ENCODE results near the gene GOLGA8B.
"Not testable (repeated sequence)": the region's sequence is repeated elsewhere in the genome, so short reads cannot be mapped to it uniquely, and the experiment has no call there.

Gene GOLGA8B

DNA sequence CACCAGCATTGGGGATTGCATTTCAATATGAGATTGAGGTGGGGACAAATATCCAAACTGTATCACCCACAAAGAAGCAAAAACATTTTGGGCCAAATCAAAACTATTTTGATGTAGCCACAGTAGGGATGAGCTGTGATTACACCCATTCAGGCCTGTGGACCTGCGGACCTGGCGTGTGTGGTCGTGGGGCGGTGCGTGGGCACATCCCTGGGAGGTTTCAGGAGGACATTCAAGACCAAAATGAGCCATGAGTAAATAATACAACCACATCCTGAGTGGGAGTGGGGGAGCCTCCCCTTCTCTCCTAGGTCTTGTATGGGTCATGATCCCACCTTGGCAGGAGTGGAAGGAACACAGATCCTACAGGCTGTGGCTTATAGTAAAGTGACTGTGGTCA, 23.7 kb downstream of the GOLGA8B start:
- H3K36me3 Mint-ChIP-seq (ENCODE audit: low read depth); H3K27ac Mint-ChIP-seq; H3K9me3 Mint-ChIP-seq; H3K27me3 Mint-ChIP-seq; H3K4me3 Mint-ChIP-seq; H3K4me1 Mint-ChIP-seq (ENCODE audit: low read depth); DNase-seq: not testable (repeated sequence)

GRCh38 chr15:34555162-34555561, 28.3 kb downstream of the GOLGA8B start:
- not testable (repeated sequence) for H3K27me3 Mint-ChIP-seq; DNase-seq; H3K27ac Mint-ChIP-seq; H3K9me3 Mint-ChIP-seq; H3K4me1 Mint-ChIP-seq (ENCODE audit: low read depth); H3K36me3 Mint-ChIP-seq (ENCODE audit: low read depth); H3K4me3 Mint-ChIP-seq

DNA sequence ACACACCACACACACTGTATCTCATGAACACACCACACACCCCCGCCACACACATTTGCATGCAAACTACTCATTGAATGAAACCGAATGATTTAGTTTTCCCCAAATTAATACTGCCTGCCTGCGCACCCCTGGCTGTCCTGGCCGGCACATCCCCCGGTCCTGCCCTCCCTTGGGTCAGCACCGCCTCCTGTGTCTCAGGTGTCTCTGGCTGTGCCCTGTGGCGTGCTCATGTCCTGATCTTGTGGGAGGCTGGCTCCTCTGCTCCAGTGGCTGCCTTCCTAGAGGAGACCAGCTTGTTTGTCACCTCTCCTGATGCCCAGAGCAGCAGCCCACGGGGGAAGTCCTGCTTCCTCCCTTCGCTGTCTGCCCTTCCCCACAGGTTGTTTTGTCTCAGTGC, 28.7 kb downstream of the GOLGA8B start:
- not testable (repeated sequence) for H3K4me1 Mint-ChIP-seq (ENCODE audit: low read depth); H3K36me3 Mint-ChIP-seq (ENCODE audit: low read depth); H3K27me3 Mint-ChIP-seq; DNase-seq; H3K9me3 Mint-ChIP-seq; H3K4me3 Mint-ChIP-seq; H3K27ac Mint-ChIP-seq

DNA sequence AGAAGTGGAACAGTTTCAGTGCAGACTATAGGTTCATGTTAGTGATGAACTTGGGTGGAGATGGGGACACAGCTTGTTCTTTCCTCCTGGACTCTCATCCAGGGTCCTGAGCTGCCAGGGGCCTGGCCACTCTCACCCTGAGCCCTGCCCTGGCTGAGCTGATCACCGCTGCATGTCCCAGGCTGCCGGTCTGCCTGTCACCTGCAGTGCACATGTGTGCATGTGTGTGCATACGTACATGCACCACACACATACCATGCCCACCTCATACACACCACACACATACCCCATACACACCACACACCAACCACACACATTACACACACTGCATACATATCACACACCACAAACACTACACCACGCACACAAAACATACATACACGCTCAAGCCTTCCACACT, 29.3 kb downstream of the GOLGA8B start:
- not testable (repeated sequence) for H3K4me1 Mint-ChIP-seq (ENCODE audit: low read depth); H3K27me3 Mint-ChIP-seq; DNase-seq; H3K9me3 Mint-ChIP-seq; H3K36me3 Mint-ChIP-seq (ENCODE audit: low read depth); H3K4me3 Mint-ChIP-seq
- H3K27ac Mint-ChIP-seq, result peak overlapping the region; percentile 50

GRCh38 chr15:34550129-34550528, 33.3 kb downstream of the GOLGA8B start:
- H3K9me3 Mint-ChIP-seq; H3K36me3 Mint-ChIP-seq (ENCODE audit: low read depth); H3K27me3 Mint-ChIP-seq; H3K4me3 Mint-ChIP-seq; DNase-seq; H3K4me1 Mint-ChIP-seq (ENCODE audit: low read depth); H3K27ac Mint-ChIP-seq: not testable (repeated sequence)

GRCh38 chr15:34549381-34549809, 34.1 kb downstream of the GOLGA8B start:
- H3K36me3 Mint-ChIP-seq (ENCODE audit: low read depth); H3K27ac Mint-ChIP-seq; H3K4me3 Mint-ChIP-seq; H3K27me3 Mint-ChIP-seq; DNase-seq; H3K4me1 Mint-ChIP-seq (ENCODE audit: low read depth); H3K9me3 Mint-ChIP-seq: not testable (repeated sequence)

GRCh38 chr15:34543860-34544649, 39.4 kb downstream of the GOLGA8B start:
- not testable (repeated sequence) for H3K36me3 Mint-ChIP-seq (ENCODE audit: low read depth)

GRCh38 chr15:34535857-34536256, 47.6 kb downstream of the GOLGA8B start:
- not testable (repeated sequence) for H3K27ac Mint-ChIP-seq; H3K27me3 Mint-ChIP-seq; H3K9me3 Mint-ChIP-seq; H3K4me3 Mint-ChIP-seq; H3K36me3 Mint-ChIP-seq (ENCODE audit: low read depth); H3K4me1 Mint-ChIP-seq (ENCODE audit: low read depth); DNase-seq

More at GRCh38 chr15:34543860-34544649, 39.4 kb downstream of the GOLGA8B start:
- DNase-seq; H3K27me3 Mint-ChIP-seq; H3K27ac Mint-ChIP-seq; H3K4me3 Mint-ChIP-seq; H3K9me3 Mint-ChIP-seq; H3K4me1 Mint-ChIP-seq (ENCODE audit: low read depth): not testable (repeated sequence)
